ENCODE results near the gene SGIP1. TPM values are rescaled to one million over a fixed set of nuclear protein-coding genes. Genes with fewer than 3 reads are reported as not detected.

The SGIP1 gene
- total and polyA plus RNA-seq, 2 of the 4 experiments (the other 2 are of a cell fraction), result 27.1 to 42.7 TPM

GRCh38 chr1:66502086-66502485 lies 31.9 kb upstream of the SGIP1 start:
- H2BK15ac ChIP-seq (ENCODE audit: low read depth, low read length), result 0 out of 3 replicates have a peak overlapping the region, but pooled peaks have one; percentile 70
- dilution Hi-C loops (cut with HindIII; ENCODE audit: low sequenced_read_pairs, unreplicated experiment) (no loop called here), intact Hi-C loops (cut with micrococcal nuclease) (loop anchor here (5.0 kb wide), 1 partner anchor 130 kb away; no protein-coding TSS in a partner anchor), in situ Hi-C loops (cut with MboI; ENCODE audit: low sequenced_read_pairs) (no loop called here)
- H2AK5ac ChIP-seq (ENCODE audit: low read depth, low read length), result no peak overlapping the region
- no peak overlapping the region for H2AK9ac ChIP-seq (replicated peaks; ENCODE audit: low read depth, low read length, poor library complexity)
- ChIA-PET POLR2A (ENCODE audit: unreplicated experiment) (no interaction called here), CTCF (interaction anchor here (0.9 kb wide), 1 partner anchor 56 kb away, joined by 3 read pairs; no protein-coding TSS in a partner anchor)
- no peak overlapping the region for H4K5ac ChIP-seq (ENCODE audit: low read depth, low read length)
- no peak overlapping the region for H2BK5ac ChIP-seq (ENCODE audit: low read depth, low read length, poor library complexity, severe bottlenecking)
- H3K9me1 ChIP-seq (ENCODE audit: insufficient read depth, low read length), result no peaks in the 10 kb centered on the region
- no peak for ATAC-seq (ENCODE audit: low read depth)
- DNase-seq, result no peak
- H4K91ac ChIP-seq (ENCODE audit: insufficient read depth, low read depth, low read length), result no peak overlapping the region
- H3K4me2 ChIP-seq (ENCODE audit: low read depth, low read length), result no peak overlapping the region
- H2AFZ ChIP-seq (replicated peaks; ENCODE audit: low read length, poor library complexity), result no peak overlapping the region
- H3K23ac ChIP-seq (ENCODE audit: low read depth, low read length), result no peak overlapping the region
- H2BK120ac ChIP-seq (ENCODE audit: low read depth, low read length), result peak overlapping the region; percentile 55; the same call in 1 of the 2 replicates
- H3K4ac ChIP-seq (ENCODE audit: low read depth, low read length), result no peak overlapping the region
- H3K4me3 ChIP-seq (ENCODE audit: insufficient read depth, low read depth, low read length), result no peak overlapping the region
- TF ChIP-seq MAFK (IDR thresholded peaks at IDR 0.05; ENCODE audit: low read depth, low read length) (no peak), SMC3 (IDR thresholded peaks at IDR 0.05; ENCODE audit: low read depth, low read length) (no peak), CTCF (conservative IDR thresholded peaks at IDR 0.05; ENCODE audit: low read depth, low read length) (no peak), USF2 (IDR thresholded peaks at IDR 0.05; ENCODE audit: low read depth, low read length) (no peak), MAZ (IDR thresholded peaks at IDR 0.05; ENCODE audit: borderline replicate concordance, low read depth, low read length) (no peak), RCOR1 (IDR thresholded peaks at IDR 0.05; ENCODE audit: insufficient replicate concordance, low read length) (no peak), NFE2L2 (IDR thresholded peaks at IDR 0.05; ENCODE audit: low read depth, low read length) (no peak)
- no peak overlapping the region for H3K56ac ChIP-seq (ENCODE audit: extremely low read depth, insufficient read depth, low read length)
- no peak overlapping the region for H2BK20ac ChIP-seq (ENCODE audit: low read depth, low read length)
- H3K36me3 ChIP-seq (ENCODE audit: control insufficient read depth, insufficient read depth, low read length), result no peaks in the 10 kb centered on the region
- no peaks in the 10 kb centered on the region for H3K9me3 ChIP-seq (ENCODE audit: control insufficient read depth, insufficient read depth, low read length)
- 0 out of 2 replicates have a peak, but pooled peaks cover 2% of the 10 kb centered on the region for H3K4me1 ChIP-seq (ENCODE audit: control insufficient read depth, insufficient read depth, low read length)
- H3K14ac ChIP-seq (replicated peaks; ENCODE audit: low read depth, low read length), result no peak overlapping the region; the same call in 1 of the 2 replicates
- no peak overlapping the region for H3K18ac ChIP-seq (ENCODE audit: low read depth, low read length)
- H3K27ac ChIP-seq (ENCODE audit: insufficient read depth, low read length), result no peak overlapping the region
- BruUV-seq (replicated peaks), result no TSS peak
- no peaks in the 10 kb centered on the region for H3K27me3 ChIP-seq (ENCODE audit: control insufficient read depth, insufficient read depth, low read length)
- WGBS, 2 experiments (ENCODE audit: extremely low coverage in 2 of 2, insufficient read length in 1 of 2), result no CpG with 5 or more reads among the region's 1 CpG
- no peaks in the 10 kb centered on the region for H4K20me1 ChIP-seq (ENCODE audit: insufficient read depth, low read length)
- peaks cover 0 to under 1% of the 10 kb centered on the region in 2 experiments; a peak in 1 of 4 replicates for H3K79me1 ChIP-seq (ENCODE audit: low read depth in 1 of 2, low read length in 2 of 2)
- no peak overlapping the region for H4K8ac ChIP-seq (ENCODE audit: low read depth in 2 of 2, low read length in 2 of 2)
- H3K9ac ChIP-seq (ENCODE audit: low read depth, low read length), result no peak overlapping the region

Data from IMR-90 (cell line).